ENCODE results near the gene FMNL2.

Gene FMNL2

DNA sequence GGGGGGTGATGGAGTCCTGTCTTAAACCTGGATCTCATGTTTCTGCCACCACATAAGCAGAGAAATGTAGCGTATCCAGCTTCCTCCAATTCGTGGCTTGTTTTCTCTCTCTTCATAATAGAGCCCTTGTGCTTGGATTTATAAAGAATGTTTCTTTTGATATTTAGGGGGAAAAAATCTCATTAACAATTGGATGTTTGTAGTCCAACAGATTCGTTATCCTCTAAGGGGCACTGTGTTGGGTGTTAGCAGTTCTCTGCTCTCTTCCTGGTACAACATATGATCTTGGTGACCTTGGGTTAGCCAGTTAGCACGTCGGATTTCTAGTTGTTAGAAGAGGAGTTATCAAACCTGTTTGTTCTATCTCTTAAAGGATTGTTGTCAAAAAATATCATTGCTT, 127.8 kb downstream of the FMNL2 start:
- Histone ChIP-seq H3K4me3 (ENCODE audit: low read depth, low read length) (no peak overlapping the region), H3K36me3 (replicated peaks) (no peaks in the 10 kb centered on the region), H3K27me3 (replicated peaks) (no peaks in the 10 kb centered on the region), H3K27ac (no peak overlapping the region)
- DNase-seq: no peak
- TF ChIP-seq, protein P1, sequence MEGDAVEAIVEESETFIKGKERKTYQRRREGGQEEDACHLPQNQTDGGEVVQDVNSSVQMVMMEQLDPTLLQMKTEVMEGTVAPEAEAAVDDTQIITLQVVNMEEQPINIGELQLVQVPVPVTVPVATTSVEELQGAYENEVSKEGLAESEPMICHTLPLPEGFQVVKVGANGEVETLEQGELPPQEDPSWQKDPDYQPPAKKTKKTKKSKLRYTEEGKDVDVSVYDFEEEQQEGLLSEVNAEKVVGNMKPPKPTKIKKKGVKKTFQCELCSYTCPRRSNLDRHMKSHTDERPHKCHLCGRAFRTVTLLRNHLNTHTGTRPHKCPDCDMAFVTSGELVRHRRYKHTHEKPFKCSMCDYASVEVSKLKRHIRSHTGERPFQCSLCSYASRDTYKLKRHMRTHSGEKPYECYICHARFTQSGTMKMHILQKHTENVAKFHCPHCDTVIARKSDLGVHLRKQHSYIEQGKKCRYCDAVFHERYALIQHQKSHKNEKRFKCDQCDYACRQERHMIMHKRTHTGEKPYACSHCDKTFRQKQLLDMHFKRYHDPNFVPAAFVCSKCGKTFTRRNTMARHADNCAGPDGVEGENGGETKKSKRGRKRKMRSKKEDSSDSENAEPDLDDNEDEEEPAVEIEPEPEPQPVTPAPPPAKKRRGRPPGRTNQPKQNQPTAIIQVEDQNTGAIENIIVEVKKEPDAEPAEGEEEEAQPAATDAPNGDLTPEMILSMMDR (IDR thresholded peaks at IDR 0.05; ENCODE audit: low read depth, low read length, missing control alignments): no peak
- in situ Hi-C loops (cut with HindIII; ENCODE audit: low pct_ligation_motif_present, low sequenced_read_pairs): no loop called here

DNA sequence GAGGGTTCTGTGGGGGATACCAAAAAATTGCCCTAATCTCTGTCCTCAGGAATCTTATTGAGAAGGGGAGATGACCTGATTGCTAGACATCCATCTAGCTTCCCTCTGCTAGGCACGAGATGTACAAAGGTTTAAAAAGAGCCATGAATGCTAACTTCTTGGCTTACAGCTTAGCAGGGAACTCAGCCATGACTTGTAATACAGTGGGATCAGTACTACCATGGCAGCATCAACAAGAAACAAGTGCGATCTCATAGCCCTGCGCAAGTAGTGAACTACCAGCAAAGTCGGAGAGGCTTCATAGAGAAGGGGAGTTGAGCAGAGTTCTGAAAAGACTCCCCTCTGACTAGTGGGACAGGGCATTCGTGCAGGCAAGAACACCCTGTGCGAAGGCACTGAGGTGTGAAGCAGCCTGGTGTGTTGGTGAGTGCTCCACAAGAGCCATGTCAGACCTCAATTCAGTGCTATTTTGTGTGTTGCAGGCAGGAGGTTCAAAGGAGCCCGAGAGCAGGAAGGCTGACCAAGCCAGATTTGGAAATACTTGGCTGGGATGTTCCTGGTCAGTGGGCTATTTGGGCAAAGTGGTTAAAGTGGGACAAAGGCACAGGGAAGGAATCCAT, 130.0 kb downstream of the FMNL2 start:
- no peak for DNase-seq
- no peak overlapping the region for H3K4me3 ChIP-seq (ENCODE audit: low read depth, low read length)
- TF ChIP-seq, protein P1 (IDR thresholded peaks at IDR 0.05; ENCODE audit: low read depth, low read length, missing control alignments): no peak
- no peak overlapping the region for H3K27ac ChIP-seq
- no peaks in the 10 kb centered on the region for H3K27me3 ChIP-seq (replicated peaks)
- H3K36me3 ChIP-seq (replicated peaks): no peaks in the 10 kb centered on the region
- in situ Hi-C loops (cut with HindIII; ENCODE audit: low pct_ligation_motif_present, low sequenced_read_pairs): no loop called here

DNA sequence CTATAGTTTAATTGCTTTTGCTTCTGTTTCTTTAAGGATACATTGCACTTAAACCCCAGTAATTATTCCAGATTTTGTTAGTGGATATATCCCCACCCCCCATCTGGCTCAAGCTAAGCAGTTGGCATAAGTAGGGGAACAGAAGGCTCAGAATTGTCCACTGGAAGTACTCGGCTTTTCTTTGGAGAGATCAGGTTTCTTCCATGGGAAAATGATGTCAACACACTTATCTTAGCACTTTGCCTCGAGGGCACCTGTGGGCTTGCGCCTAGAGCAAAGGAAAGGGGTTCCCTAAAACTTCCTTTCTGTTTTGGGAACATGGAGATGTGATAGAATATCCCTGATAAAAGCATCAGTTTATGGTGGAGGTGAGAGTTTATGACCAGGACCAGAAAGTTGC, 130.6 kb downstream of the FMNL2 start:
- no peak overlapping the region for H3K4me3 ChIP-seq (ENCODE audit: low read depth, low read length)
- DNase-seq: no peak
- no peaks in the 10 kb centered on the region for H3K36me3 ChIP-seq (replicated peaks)
- TF ChIP-seq, protein P1 (IDR thresholded peaks at IDR 0.05; ENCODE audit: low read depth, low read length, missing control alignments): no peak
- H3K27ac ChIP-seq: no peak overlapping the region
- H3K27me3 ChIP-seq (replicated peaks): no peaks in the 10 kb centered on the region
- in situ Hi-C loops (cut with HindIII; ENCODE audit: low pct_ligation_motif_present, low sequenced_read_pairs): no loop called here

DNA sequence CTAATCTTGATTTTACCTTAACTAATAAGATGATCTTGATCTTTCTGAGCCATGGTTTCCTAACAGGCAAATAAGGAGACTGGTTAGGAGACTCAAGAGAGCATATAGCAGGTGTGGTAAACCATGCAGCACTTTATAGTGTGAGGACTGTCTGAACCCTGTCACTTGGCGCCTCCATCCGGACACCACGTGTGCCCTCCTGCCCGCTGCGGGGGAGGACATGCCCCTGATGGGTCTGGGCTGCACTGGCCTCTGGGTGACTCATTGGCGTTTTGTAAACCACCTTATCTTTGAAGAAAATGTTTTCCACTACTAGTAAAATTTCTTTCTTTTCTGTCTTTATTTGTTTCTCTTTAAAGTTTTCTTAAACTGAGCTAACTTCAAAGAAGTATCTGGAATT, 131.1 kb downstream of the FMNL2 start:
- TF ChIP-seq, protein P1 (IDR thresholded peaks at IDR 0.05; ENCODE audit: low read depth, low read length, missing control alignments): no peak
- Histone ChIP-seq H3K27ac (no peak overlapping the region), H3K27me3 (replicated peaks) (no peaks in the 10 kb centered on the region), H3K4me3 (ENCODE audit: low read depth, low read length) (no peak overlapping the region), H3K36me3 (replicated peaks) (no peaks in the 10 kb centered on the region)
- DNase-seq: no peak
- in situ Hi-C loops (cut with HindIII; ENCODE audit: low pct_ligation_motif_present, low sequenced_read_pairs): no loop called here

DNA sequence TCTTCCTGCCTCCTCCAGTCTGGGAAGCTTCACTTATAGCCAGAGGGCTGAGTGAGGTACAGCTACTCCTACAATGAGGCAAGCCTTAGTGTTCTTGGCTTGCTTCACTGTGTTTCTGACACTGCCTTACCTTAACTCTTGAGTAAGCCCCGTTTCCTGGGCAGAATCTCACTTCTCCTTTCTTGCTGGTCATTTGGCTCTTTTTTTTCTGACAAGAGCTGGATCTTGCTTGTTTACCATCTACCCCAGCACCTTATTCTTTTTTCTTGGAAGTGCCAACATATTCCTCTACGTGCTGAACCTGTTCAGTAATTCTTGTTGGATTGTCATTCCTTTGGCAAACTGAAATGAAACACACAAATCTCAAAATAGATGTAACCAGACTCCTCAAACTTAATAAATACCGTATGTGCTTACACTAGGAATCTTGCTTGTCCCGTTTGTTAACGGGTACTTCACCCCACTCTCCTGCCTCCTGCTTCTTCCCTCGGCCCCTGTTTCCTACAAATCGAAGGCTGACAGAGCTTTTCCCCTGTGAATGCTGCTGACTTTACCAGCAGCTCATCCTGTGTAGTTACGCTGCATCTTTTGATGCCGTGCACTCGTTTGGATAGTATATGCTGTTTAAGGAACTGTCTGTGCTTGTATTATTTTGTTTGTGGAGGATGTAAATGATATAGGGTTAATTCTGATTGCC, 132.2 kb downstream of the FMNL2 start:
- in situ Hi-C loops (cut with HindIII; ENCODE audit: low pct_ligation_motif_present, low sequenced_read_pairs): no loop called here
- no peak overlapping the region for H3K27ac ChIP-seq
- H3K36me3 ChIP-seq (replicated peaks): no peaks in the 10 kb centered on the region
- no peak for DNase-seq
- TF ChIP-seq, protein P1 (IDR thresholded peaks at IDR 0.05; ENCODE audit: low read depth, low read length, missing control alignments): no peak
- no peak overlapping the region for H3K4me3 ChIP-seq (ENCODE audit: low read depth, low read length)
- H3K27me3 ChIP-seq (replicated peaks): no peaks in the 10 kb centered on the region

Measured in brain microvascular endothelial cell (primary cell).